ENCODE data around the gene AGT.

AGT gene

GRCh38 chr1:230712470-230712942, 1.4 kb downstream of the AGT start:
- no peaks in the 10 kb centered on the region for H3K4me1 ChIP-seq (ENCODE audit: control insufficient read depth, insufficient read depth, low read length)

GRCh38 chr1:230711245-230711644, 2.7 kb downstream of the AGT start:
- Histone ChIP-seq H3K4me1 (ENCODE audit: control insufficient read depth, insufficient read depth, low read length) (no peaks in the 10 kb centered on the region), H3K4me3 (ENCODE audit: low read depth, low read length) (no peak overlapping the region), H3K36me3 (ENCODE audit: control insufficient read depth, insufficient read depth, low read length) (no peaks in the 10 kb centered on the region), H3K9me3 (ENCODE audit: control insufficient read depth, insufficient read depth, low read length) (no peaks in the 10 kb centered on the region), H3K27me3 (ENCODE audit: control insufficient read depth, insufficient read depth, low read length) (no peaks in the 10 kb centered on the region), H3K9ac (ENCODE audit: low read depth, low read length) (no peak overlapping the region)

More at GRCh38 chr1:230712470-230712942, 1.4 kb downstream of the AGT start:
- H3K36me3 ChIP-seq (ENCODE audit: control insufficient read depth, insufficient read depth, low read length), result no peaks in the 10 kb centered on the region
- H3K9me3 ChIP-seq (ENCODE audit: control insufficient read depth, insufficient read depth, low read length), result no peaks in the 10 kb centered on the region
- H3K4me3 ChIP-seq (ENCODE audit: low read depth, low read length), result no peak overlapping the region
- H3K27me3 ChIP-seq (ENCODE audit: control insufficient read depth, insufficient read depth, low read length), result no peaks in the 10 kb centered on the region
- H3K9ac ChIP-seq (ENCODE audit: low read depth, low read length), result no peak overlapping the region

GRCh38 chr1:230710543-230710904, 3.4 kb downstream of the AGT start:
- H3K9me3 ChIP-seq (ENCODE audit: control insufficient read depth, insufficient read depth, low read length), result no peaks in the 10 kb centered on the region
- H3K27me3 ChIP-seq (ENCODE audit: control insufficient read depth, insufficient read depth, low read length), result no peaks in the 10 kb centered on the region
- no peak overlapping the region for H3K4me3 ChIP-seq (ENCODE audit: low read depth, low read length)
- no peaks in the 10 kb centered on the region for H3K36me3 ChIP-seq (ENCODE audit: control insufficient read depth, insufficient read depth, low read length)
- no peaks in the 10 kb centered on the region for H3K4me1 ChIP-seq (ENCODE audit: control insufficient read depth, insufficient read depth, low read length)
- no peak overlapping the region for H3K9ac ChIP-seq (ENCODE audit: low read depth, low read length)

GRCh38 chr1:230709619-230710542, 4.0 kb downstream of the AGT start:
- no peaks in the 10 kb centered on the region for H3K9me3 ChIP-seq (ENCODE audit: control insufficient read depth, insufficient read depth, low read length)
- H3K27me3 ChIP-seq (ENCODE audit: control insufficient read depth, insufficient read depth, low read length), result no peaks in the 10 kb centered on the region
- H3K4me1 ChIP-seq (ENCODE audit: control insufficient read depth, insufficient read depth, low read length), result no peaks in the 10 kb centered on the region
- H3K9ac ChIP-seq (ENCODE audit: low read depth, low read length), result no peak overlapping the region
- H3K36me3 ChIP-seq (ENCODE audit: control insufficient read depth, insufficient read depth, low read length), result no peaks in the 10 kb centered on the region
- no peak overlapping the region for H3K4me3 ChIP-seq (ENCODE audit: low read depth, low read length)

GRCh38 chr1:230708631-230709580, 5.0 kb downstream of the AGT start:
- no peaks in the 10 kb centered on the region for H3K27me3 ChIP-seq (ENCODE audit: control insufficient read depth, insufficient read depth, low read length)
- H3K9ac ChIP-seq (ENCODE audit: low read depth, low read length), result no peak overlapping the region
- H3K4me3 ChIP-seq (ENCODE audit: low read depth, low read length), result no peak overlapping the region
- no peaks in the 10 kb centered on the region for H3K4me1 ChIP-seq (ENCODE audit: control insufficient read depth, insufficient read depth, low read length)
- no peaks in the 10 kb centered on the region for H3K36me3 ChIP-seq (ENCODE audit: control insufficient read depth, insufficient read depth, low read length)
- no peaks in the 10 kb centered on the region for H3K9me3 ChIP-seq (ENCODE audit: control insufficient read depth, insufficient read depth, low read length)

- Histone ChIP-seq H3K27me3 (ENCODE audit: control insufficient read depth, insufficient read depth, low read length) (no peaks in the 10 kb centered on the region), H3K36me3 (ENCODE audit: control insufficient read depth, insufficient read depth, low read length) (no peaks in the 10 kb centered on the region), H3K9me3 (ENCODE audit: control insufficient read depth, insufficient read depth, low read length) (no peaks in the 10 kb centered on the region), H3K9ac (ENCODE audit: low read depth, low read length) (no peak overlapping the region), H3K4me3 (ENCODE audit: low read depth, low read length) (no peak overlapping the region), H3K4me1 (ENCODE audit: control insufficient read depth, insufficient read depth, low read length) (no peaks in the 10 kb centered on the region)
These were observed 5.9 kb downstream of the AGT start for GRCh38 chr1:230707732-230708630.

GRCh38 chr1:230706887-230707731, 6.8 kb downstream of the AGT start:
- Histone ChIP-seq H3K9me3 (ENCODE audit: control insufficient read depth, insufficient read depth, low read length) (no peaks in the 10 kb centered on the region), H3K4me3 (ENCODE audit: low read depth, low read length) (no peak overlapping the region), H3K4me1 (ENCODE audit: control insufficient read depth, insufficient read depth, low read length) (no peaks in the 10 kb centered on the region), H3K36me3 (ENCODE audit: control insufficient read depth, insufficient read depth, low read length) (no peaks in the 10 kb centered on the region), H3K27me3 (ENCODE audit: control insufficient read depth, insufficient read depth, low read length) (no peaks in the 10 kb centered on the region), H3K9ac (ENCODE audit: low read depth, low read length) (no peak overlapping the region)

- Histone ChIP-seq H3K4me3 (ENCODE audit: low read depth, low read length) (no peak overlapping the region), H3K27me3 (ENCODE audit: control insufficient read depth, insufficient read depth, low read length) (no peaks in the 10 kb centered on the region), H3K36me3 (ENCODE audit: control insufficient read depth, insufficient read depth, low read length) (no peaks in the 10 kb centered on the region), H3K4me1 (ENCODE audit: control insufficient read depth, insufficient read depth, low read length) (no peaks in the 10 kb centered on the region), H3K9me3 (ENCODE audit: control insufficient read depth, insufficient read depth, low read length) (no peaks in the 10 kb centered on the region), H3K9ac (ENCODE audit: low read depth, low read length) (no peak overlapping the region)
These were observed 7.8 kb downstream of the AGT start for GRCh38 chr1:230706020-230706699.

GRCh38 chr1:230705289-230706019, 8.5 kb downstream of the AGT start:
- no peaks in the 10 kb centered on the region for H3K9me3 ChIP-seq (ENCODE audit: control insufficient read depth, insufficient read depth, low read length)
- no peak overlapping the region for H3K9ac ChIP-seq (ENCODE audit: low read depth, low read length)
- H3K4me1 ChIP-seq (ENCODE audit: control insufficient read depth, insufficient read depth, low read length), result no peaks in the 10 kb centered on the region
- no peaks in the 10 kb centered on the region for H3K36me3 ChIP-seq (ENCODE audit: control insufficient read depth, insufficient read depth, low read length)
- H3K4me3 ChIP-seq (ENCODE audit: low read depth, low read length), result no peak overlapping the region
- H3K27me3 ChIP-seq (ENCODE audit: control insufficient read depth, insufficient read depth, low read length), result no peaks in the 10 kb centered on the region

GRCh38 chr1:230704830-230705229, 9.1 kb downstream of the AGT start:
- no peaks in the 10 kb centered on the region for H3K4me1 ChIP-seq (ENCODE audit: control insufficient read depth, insufficient read depth, low read length)
- no peaks in the 10 kb centered on the region for H3K36me3 ChIP-seq (ENCODE audit: control insufficient read depth, insufficient read depth, low read length)
- H3K4me3 ChIP-seq (ENCODE audit: low read depth, low read length), result no peak overlapping the region
- H3K27me3 ChIP-seq (ENCODE audit: control insufficient read depth, insufficient read depth, low read length), result no peaks in the 10 kb centered on the region
- no peak overlapping the region for H3K9ac ChIP-seq (ENCODE audit: low read depth, low read length)
- H3K9me3 ChIP-seq (ENCODE audit: control insufficient read depth, insufficient read depth, low read length), result no peaks in the 10 kb centered on the region

All from iPS-15b (cell line).